Measurements from ENCODE around the gene SERP2. TPM values are rescaled to one million over a fixed set of nuclear protein-coding genes. Genes with fewer than 3 reads are reported as not detected.

The SERP2 gene
- total RNA-seq, 1 experiment from 2014 or later, result 1.8 TPM

DNA sequence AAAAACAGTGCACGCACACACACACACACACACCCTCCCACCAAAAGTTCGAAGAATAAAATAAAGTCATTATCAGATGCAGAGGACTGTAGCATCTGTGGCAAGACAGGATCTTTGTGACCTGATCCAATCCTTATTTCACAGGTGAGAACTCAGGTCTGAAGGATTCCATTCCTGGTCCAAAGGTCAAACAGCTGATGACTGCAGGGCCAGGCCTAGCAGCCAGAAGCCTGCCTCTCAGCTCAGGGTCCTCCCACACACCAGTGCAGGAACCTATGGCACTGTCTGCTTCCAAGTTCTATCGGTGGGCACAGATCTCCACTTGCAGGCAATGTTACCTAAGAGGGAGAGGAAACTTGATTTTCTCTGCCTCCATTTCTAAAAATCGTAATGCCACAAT is 57.5 kb downstream of the SERP2 start:
- Histone ChIP-seq H3K56ac (ENCODE audit: insufficient read length, low read depth, low read length) (no peak overlapping the region), H3K27ac (ENCODE audit: insufficient read length, low read depth, low read length) (no peak overlapping the region), H3K23ac (ENCODE audit: insufficient read length, low read depth, low read length) (no peak overlapping the region), H2BK5ac (ENCODE audit: insufficient read length, low read length) (no peak overlapping the region), H2BK12ac (ENCODE audit: insufficient read length, low read depth, low read length) (no peak overlapping the region), H3K79me1 (ENCODE audit: insufficient read depth, low read depth, low read length, poor library complexity, severe bottlenecking) (peaks cover 6% of the 10 kb centered on the region), H3K4me2 (ENCODE audit: insufficient read depth, insufficient read length, low read length) (no peak overlapping the region), H3K14ac (ENCODE audit: insufficient read depth, low read length) (no peak overlapping the region), H3K4ac (ENCODE audit: low read depth, low read length) (no peak overlapping the region), H2AFZ (ENCODE audit: low read length) (no peak overlapping the region), H2BK20ac (ENCODE audit: low read depth, low read length, poor library complexity, severe bottlenecking) (no peak overlapping the region), H3K23me2 (ENCODE audit: insufficient read length, low read depth, low read length, poor library complexity, severe bottlenecking) (peaks cover 7% of the 10 kb centered on the region), H3K4me1 (ENCODE audit: insufficient read depth, low read length) (no peaks in the 10 kb centered on the region), H3K27me3 (ENCODE audit: insufficient read depth, low read length) (no peaks in the 10 kb centered on the region), H2BK120ac (ENCODE audit: low read depth, low read length, poor library complexity, severe bottlenecking) (no peak overlapping the region), H4K8ac (replicated peaks; ENCODE audit: insufficient read length, low read depth, low read length) (no peak overlapping the region), H3K9me3 (ENCODE audit: control insufficient read depth, low read depth, low read length) (no peaks in the 10 kb centered on the region), H4K91ac (ENCODE audit: insufficient read length, low read depth, low read length) (no peak overlapping the region), H3K79me2 (ENCODE audit: insufficient read depth, low read length) (no peaks in the 10 kb centered on the region), H3T11ph (ENCODE audit: low read length) (no peak overlapping the region), H2BK15ac (ENCODE audit: low read depth, low read length) (no peak overlapping the region), H3K9ac (ENCODE audit: extremely low read depth, insufficient read length, low read length) (no peak overlapping the region), H4K5ac (ENCODE audit: insufficient read length, low read depth, low read length) (no peak overlapping the region), H2AK5ac (ENCODE audit: insufficient read length, low read length) (no peak overlapping the region), H4K20me1 (ENCODE audit: control insufficient read depth, insufficient read depth, insufficient read length) (no peaks in the 10 kb centered on the region), H3K18ac (ENCODE audit: insufficient read length, low read depth, low read length) (no peak overlapping the region)
- TF ChIP-seq, protein P1, sequence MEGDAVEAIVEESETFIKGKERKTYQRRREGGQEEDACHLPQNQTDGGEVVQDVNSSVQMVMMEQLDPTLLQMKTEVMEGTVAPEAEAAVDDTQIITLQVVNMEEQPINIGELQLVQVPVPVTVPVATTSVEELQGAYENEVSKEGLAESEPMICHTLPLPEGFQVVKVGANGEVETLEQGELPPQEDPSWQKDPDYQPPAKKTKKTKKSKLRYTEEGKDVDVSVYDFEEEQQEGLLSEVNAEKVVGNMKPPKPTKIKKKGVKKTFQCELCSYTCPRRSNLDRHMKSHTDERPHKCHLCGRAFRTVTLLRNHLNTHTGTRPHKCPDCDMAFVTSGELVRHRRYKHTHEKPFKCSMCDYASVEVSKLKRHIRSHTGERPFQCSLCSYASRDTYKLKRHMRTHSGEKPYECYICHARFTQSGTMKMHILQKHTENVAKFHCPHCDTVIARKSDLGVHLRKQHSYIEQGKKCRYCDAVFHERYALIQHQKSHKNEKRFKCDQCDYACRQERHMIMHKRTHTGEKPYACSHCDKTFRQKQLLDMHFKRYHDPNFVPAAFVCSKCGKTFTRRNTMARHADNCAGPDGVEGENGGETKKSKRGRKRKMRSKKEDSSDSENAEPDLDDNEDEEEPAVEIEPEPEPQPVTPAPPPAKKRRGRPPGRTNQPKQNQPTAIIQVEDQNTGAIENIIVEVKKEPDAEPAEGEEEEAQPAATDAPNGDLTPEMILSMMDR (conservative IDR thresholded peaks at IDR 0.05), result no peak
- Mint-ChIP-seq H3K36me3 (ENCODE audit: insufficient read depth in 1 of 3, low read depth in 3 of 3) (peaks cover 24 to 34% (median 31%) of the 10 kb centered on the region in 3 experiments), H3K4me3 (no peak overlapping the region), H3K27me3 (ENCODE audit: low read depth) (no peaks in the 10 kb centered on the region; the same call in 1 of the 2 replicates), H3K9me3 (peaks cover 0 to 3% of the 10 kb centered on the region in 2 experiments; a peak in 1 of 5 replicates), H3K27ac (peak overlapping the region in 1 of 3 experiments; percentile 9; a peak in 1 of 7 replicates), H3K4me1 (peaks cover 14 to 27% of the 10 kb centered on the region in 2 experiments)
- DNase-seq, result no peak
- WGBS (ENCODE audit: extremely low coverage, insufficient read length, low lambda C conversion rate), result no CpG with 5 or more reads among the region's 4 CpGs
